Keratinocyte (primary cell): ENCODE measurements around the gene OMD. TPM values are rescaled to one million over a fixed set of nuclear protein-coding genes. Genes with fewer than 3 reads are reported as not detected.

ENCODE experiments used
- DNase-seq: peaks from one replicate; pipeline ENCODE4 v3.0.0-alpha.2; 2011; ENCODE audit warnings: low read depth, missing footprints, low spot score
- FAIRE-seq: peaks from 2 replicates; lab custom pipeline; 2011; peaks lifted over from hg19 to GRCh38; lab: Jason Lieb, UNC
- H2AFZ ChIP-seq: 2 replicates; pipeline ENCODE4 v1.6.0; 2012; ENCODE audit warnings: low read length, control low read depth, inconsistent platforms; ENCODE audit not compliant: control insufficient read depth
- H3K27ac ChIP-seq: 2 replicates; pipeline ENCODE4 v1.5.1; 2011; ENCODE audit warnings: low read length; ENCODE audit not compliant: control insufficient read depth, insufficient read depth
- H3K27me3 ChIP-seq: 3 replicates; pipeline ENCODE4 v1.6.0; 2011; ENCODE audit warnings: low read length; ENCODE audit not compliant: control insufficient read depth, insufficient read depth; ENCODE audit errors: extremely low read depth
- H3K36me3 ChIP-seq, 2 experiments: 2 replicates in 1 of 2; 3 replicates in 1 of 2; pipeline ENCODE4 v1.5.1; 2011; ENCODE audit warnings: low read length in 2 of 2, mild to moderate bottlenecking in 1 of 2; ENCODE audit not compliant: control insufficient read depth in 2 of 2, insufficient read depth in 2 of 2; ENCODE audit errors: extremely low read depth in 1 of 2
- H3K4me1 ChIP-seq: 3 replicates; pipeline ENCODE4 v1.5.1; 2011; ENCODE audit warnings: low read length; ENCODE audit not compliant: control insufficient read depth, insufficient read depth; ENCODE audit errors: extremely low read depth
- H3K4me2 ChIP-seq: 3 replicates; pipeline ENCODE4 v1.6.0; 2011; ENCODE audit warnings: low read depth, low read length; ENCODE audit not compliant: control insufficient read depth, insufficient read depth; ENCODE audit errors: extremely low read depth
- H3K4me3 ChIP-seq, 3 experiments: fragments of 200-600 bp in 1 of 3; sonication (generic) in 1 of 3; 2 replicates in 2 of 3; 3 replicates in 1 of 3; pipeline ENCODE4 v1.5.1; 2011 to 2016; ENCODE audit warnings: low read length in 3 of 3, mild to moderate bottlenecking in 3 of 3, control low read depth in 2 of 3, inconsistent platforms in 1 of 3, low read depth in 1 of 3, mixed read lengths in 1 of 3, mixed run types in 1 of 3, moderate library complexity in 1 of 3; ENCODE audit not compliant: control insufficient read depth in 2 of 3, insufficient read depth in 2 of 3; ENCODE audit errors: extremely low read depth in 1 of 3
- H3K79me2 ChIP-seq: 2 replicates; pipeline ENCODE4 v1.6.0; 2012; ENCODE audit warnings: low read length; ENCODE audit not compliant: control insufficient read depth, insufficient read depth
- H3K9ac ChIP-seq: 3 replicates; pipeline ENCODE4 v1.6.0; 2011; ENCODE audit warnings: low read length; ENCODE audit not compliant: control insufficient read depth, insufficient read depth; ENCODE audit errors: extremely low read depth
- H3K9me1 ChIP-seq: 3 replicates; pipeline ENCODE4 v1.6.0; 2011; ENCODE audit warnings: low read length; ENCODE audit not compliant: control insufficient read depth, insufficient read depth; ENCODE audit errors: extremely low read depth
- H3K9me3 ChIP-seq: 2 replicates; pipeline ENCODE4 v1.5.1; 2012; ENCODE audit warnings: low read depth, low read length; ENCODE audit not compliant: control insufficient read depth
- H4K20me1 ChIP-seq: 3 replicates; pipeline ENCODE4 v1.6.0; 2011; ENCODE audit warnings: low read length; ENCODE audit not compliant: control insufficient read depth, insufficient read depth; ENCODE audit errors: extremely low read depth
- EZH2 ChIP-seq: IDR thresholded peaks from one replicate; pipeline ENCODE4 v1.6.1; 2012; ENCODE audit warnings: inconsistent platforms, mild to moderate bottlenecking, low read length, moderate library complexity
- dilution Hi-C: fragments of 300-500 bp; cut with MboI; formaldehyde crosslinking; loops from one replicate; pipeline ENCODE4 v1.7.0; 2020; ENCODE audit warnings: low sequenced_read_pairs; ENCODE audit not compliant: extremely low pct_ligation_motif_present
- polyA plus RNA-seq, 5 experiments: library from polyadenylated mRNA; depleted of rRNA in 3 of 5; stranded (reverse) in 3 of 5; stranded (forward) in 1 of 5; unstranded in 1 of 5; fragments of >200 nt; gene quantifications; 1 replicate in 1 of 5; 2 replicates in 3 of 5; 3 replicates in 1 of 5; pipeline versions ENCODE4 v1.2.1 to v1.2.3, GENCODE V29; 2011 to 2012; ENCODE audit warnings: missing spikeins in 2 of 5, low read depth in 1 of 5, low replicate concordance in 1 of 5
- TF ChIP-seq, protein P1 (sequence below), 3 experiments: IDR thresholded peaks in 1 of 3; conservative IDR thresholded peaks in 1 of 3; optimal IDR thresholded peaks in 1 of 3; 2 replicates in 2 of 3; 3 replicates in 1 of 3; pipeline versions ENCODE3 to v1.5.1; 2011; ENCODE audit warnings: low read length in 3 of 3, mild to moderate bottlenecking in 3 of 3, moderate library complexity in 2 of 3, control low read depth in 1 of 3, inconsistent platforms in 1 of 3; ENCODE audit not compliant: insufficient read depth in 2 of 3; ENCODE audit errors: extremely low read depth in 1 of 3

OMD gene
- polyA plus RNA-seq, 1 donor (not counting 4 experiments of a cell fraction or from before 2014, with no cell fraction given) = not detected

DNA sequence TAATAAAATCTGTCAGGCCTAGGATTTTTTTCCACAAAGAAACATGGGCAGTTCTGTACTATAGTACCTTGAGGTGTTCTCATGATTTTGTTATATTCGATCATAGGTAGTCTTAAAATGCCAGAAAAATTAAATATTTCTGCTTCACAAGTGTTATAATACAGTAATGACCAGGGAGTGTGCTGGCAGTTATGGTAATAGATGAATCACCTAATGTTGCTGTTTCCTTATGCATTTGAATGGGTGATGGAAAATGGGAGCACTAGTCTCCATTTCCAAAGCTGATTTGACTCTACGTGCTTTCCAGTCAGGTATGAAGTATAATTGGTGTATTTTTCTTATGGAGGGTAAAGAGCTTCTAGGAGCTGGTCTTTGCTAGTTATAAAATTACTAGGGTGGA, 43.7 kb downstream of the OMD start:
- Histone ChIP-seq H3K79me2 (no peaks in the 10 kb centered on the region), H3K9me1 (no peaks in the 10 kb centered on the region), H3K9ac (no peak overlapping the region), H3K4me1 (peaks cover 15% of the 10 kb centered on the region), H2AFZ (no peak overlapping the region), H3K4me2 (no peak overlapping the region), H3K27me3 (no peaks in the 10 kb centered on the region), H3K36me3 (no peaks in the 10 kb centered on the region), H3K4me3 (no peak overlapping the region), H3K27ac (no peak overlapping the region), H4K20me1 (no peaks in the 10 kb centered on the region), H3K9me3 (no peaks in the 10 kb centered on the region)
- no peak for FAIRE-seq
- no peak for DNase-seq
- dilution Hi-C loops = no loop called here
- TF ChIP-seq EZH2 = no peak
- TF ChIP-seq, protein P1, sequence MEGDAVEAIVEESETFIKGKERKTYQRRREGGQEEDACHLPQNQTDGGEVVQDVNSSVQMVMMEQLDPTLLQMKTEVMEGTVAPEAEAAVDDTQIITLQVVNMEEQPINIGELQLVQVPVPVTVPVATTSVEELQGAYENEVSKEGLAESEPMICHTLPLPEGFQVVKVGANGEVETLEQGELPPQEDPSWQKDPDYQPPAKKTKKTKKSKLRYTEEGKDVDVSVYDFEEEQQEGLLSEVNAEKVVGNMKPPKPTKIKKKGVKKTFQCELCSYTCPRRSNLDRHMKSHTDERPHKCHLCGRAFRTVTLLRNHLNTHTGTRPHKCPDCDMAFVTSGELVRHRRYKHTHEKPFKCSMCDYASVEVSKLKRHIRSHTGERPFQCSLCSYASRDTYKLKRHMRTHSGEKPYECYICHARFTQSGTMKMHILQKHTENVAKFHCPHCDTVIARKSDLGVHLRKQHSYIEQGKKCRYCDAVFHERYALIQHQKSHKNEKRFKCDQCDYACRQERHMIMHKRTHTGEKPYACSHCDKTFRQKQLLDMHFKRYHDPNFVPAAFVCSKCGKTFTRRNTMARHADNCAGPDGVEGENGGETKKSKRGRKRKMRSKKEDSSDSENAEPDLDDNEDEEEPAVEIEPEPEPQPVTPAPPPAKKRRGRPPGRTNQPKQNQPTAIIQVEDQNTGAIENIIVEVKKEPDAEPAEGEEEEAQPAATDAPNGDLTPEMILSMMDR (optimal IDR thresholded peaks at IDR 0.05 in 1 of 3, IDR thresholded peaks at IDR 0.05 in 1 of 3, conservative IDR thresholded peaks at IDR 0.05 in 1 of 3; ENCODE audit: extremely low read depth in 1 of 3, insufficient read depth in 2 of 3, low read length in 3 of 3) = no peak

DNA sequence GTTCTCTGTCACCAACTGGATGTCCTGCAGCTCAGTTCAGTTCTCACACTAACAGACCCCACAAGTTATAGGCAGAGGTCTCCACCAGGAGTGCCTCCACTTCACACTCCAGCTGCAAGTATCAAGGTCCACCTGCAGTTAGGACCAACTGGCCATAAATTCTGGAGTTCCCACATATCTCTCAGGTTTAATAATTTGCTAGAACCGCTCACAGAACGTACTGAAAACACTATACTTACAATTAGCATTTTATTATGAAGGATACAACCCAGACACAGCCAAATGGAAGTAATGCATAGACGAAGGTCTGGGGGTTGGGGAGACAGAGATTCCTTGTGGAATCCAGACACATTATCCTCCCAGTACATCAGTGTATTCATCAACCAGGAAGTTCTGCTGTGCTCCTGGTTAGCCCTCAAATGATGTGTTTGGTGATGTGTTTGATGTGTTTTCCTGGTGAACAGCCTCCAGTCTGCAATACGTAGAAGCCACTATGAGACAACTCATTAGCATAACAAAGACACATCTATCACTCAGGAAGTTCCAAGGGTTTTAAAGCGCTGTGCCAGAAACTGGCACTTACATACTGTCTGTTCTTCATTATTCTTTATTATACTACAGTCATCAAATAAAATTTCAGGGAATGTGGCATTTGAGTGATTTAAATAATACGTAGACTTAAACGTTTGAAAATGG, 45.3 kb downstream of the OMD start:
- no peak for DNase-seq
- Histone ChIP-seq H3K36me3 (no peaks in the 10 kb centered on the region), H3K9ac (no peak overlapping the region), H3K4me2 (no peak overlapping the region), H3K4me1 (no peaks in the 10 kb centered on the region), H3K27ac (no peak overlapping the region), H2AFZ (no peak overlapping the region), H3K9me3 (no peaks in the 10 kb centered on the region), H4K20me1 (no peaks in the 10 kb centered on the region), H3K4me3 (no peak overlapping the region), H3K27me3 (no peaks in the 10 kb centered on the region), H3K9me1 (no peaks in the 10 kb centered on the region), H3K79me2 (no peaks in the 10 kb centered on the region)
- dilution Hi-C loops = no loop called here
- no peak for FAIRE-seq
- TF ChIP-seq, protein P1 (optimal IDR thresholded peaks at IDR 0.05 in 1 of 3, IDR thresholded peaks at IDR 0.05 in 1 of 3, conservative IDR thresholded peaks at IDR 0.05 in 1 of 3; ENCODE audit: extremely low read depth in 1 of 3, insufficient read depth in 2 of 3, low read length in 3 of 3) = no peak
- no peak for TF ChIP-seq EZH2
